NB4 (cell line): ENCODE measurements around the gene IL10RB.

Experiments used
- MAX ChIP-seq: IDR thresholded peaks from 2 replicates; pipeline ENCODE4 v1.6.1; 2011; ENCODE audit warnings: low read depth, low read length
- POLR2A ChIP-seq: IDR thresholded peaks from 2 replicates; pipeline ENCODE4 v1.6.1; 2011; ENCODE audit warnings: mild to moderate bottlenecking; ENCODE audit not compliant: insufficient read length; ENCODE audit errors: extremely low read depth
- TF ChIP-seq, protein P1 (sequence below): IDR thresholded peaks from one replicate; pipeline ENCODE4 v1.5.1; 2012; ENCODE audit warnings: low read depth, low read length

GRCh38 chr21:33312121-33312520 is 46.0 kb downstream of the IL10RB start:
- TF ChIP-seq POLR2A = no peak
- TF ChIP-seq, protein P1, sequence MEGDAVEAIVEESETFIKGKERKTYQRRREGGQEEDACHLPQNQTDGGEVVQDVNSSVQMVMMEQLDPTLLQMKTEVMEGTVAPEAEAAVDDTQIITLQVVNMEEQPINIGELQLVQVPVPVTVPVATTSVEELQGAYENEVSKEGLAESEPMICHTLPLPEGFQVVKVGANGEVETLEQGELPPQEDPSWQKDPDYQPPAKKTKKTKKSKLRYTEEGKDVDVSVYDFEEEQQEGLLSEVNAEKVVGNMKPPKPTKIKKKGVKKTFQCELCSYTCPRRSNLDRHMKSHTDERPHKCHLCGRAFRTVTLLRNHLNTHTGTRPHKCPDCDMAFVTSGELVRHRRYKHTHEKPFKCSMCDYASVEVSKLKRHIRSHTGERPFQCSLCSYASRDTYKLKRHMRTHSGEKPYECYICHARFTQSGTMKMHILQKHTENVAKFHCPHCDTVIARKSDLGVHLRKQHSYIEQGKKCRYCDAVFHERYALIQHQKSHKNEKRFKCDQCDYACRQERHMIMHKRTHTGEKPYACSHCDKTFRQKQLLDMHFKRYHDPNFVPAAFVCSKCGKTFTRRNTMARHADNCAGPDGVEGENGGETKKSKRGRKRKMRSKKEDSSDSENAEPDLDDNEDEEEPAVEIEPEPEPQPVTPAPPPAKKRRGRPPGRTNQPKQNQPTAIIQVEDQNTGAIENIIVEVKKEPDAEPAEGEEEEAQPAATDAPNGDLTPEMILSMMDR = no peak
- no peak for TF ChIP-seq MAX
